SK-N-SH treated with all-trans-retinoic acid at 6 μM for 48 hours (cell line): Measurements from ENCODE around the gene PSMC3.

Source experiments
- ATAC-seq: fragments of 200-7000 bp; cut with Tn5 transposase; 3 replicates; pipeline ENCODE4 v1.9.1; 2020; ENCODE audit warnings: mild to moderate bottlenecking, moderate library complexity
- ARNTL ChIP-seq: fragments of 450-650 bp; formaldehyde crosslinking; IDR thresholded peaks from 2 replicates; pipeline ENCODE4 v1.5.0; 2020; ENCODE audit warnings: low read depth, mild to moderate bottlenecking, moderate library complexity, borderline replicate concordance
- BACH2 ChIP-seq: fragments of 250-450 bp; sonication (Bioruptor Pico); IDR thresholded peaks from 2 replicates; pipeline ENCODE4 v1.9.0; 2021; ENCODE audit warnings: mild to moderate bottlenecking, borderline replicate concordance
- CREB5 ChIP-seq: fragments of 250-450 bp; sonication (Bioruptor Pico); IDR thresholded peaks from 2 replicates; pipeline ENCODE4 v1.5.1; 2020; ENCODE audit warnings: low read depth, mild to moderate bottlenecking, moderate library complexity
- CSDC2 ChIP-seq: fragments of 250-450 bp; sonication (Bioruptor Pico); IDR thresholded peaks from 2 replicates; pipeline ENCODE4 v1.5.0; 2020; ENCODE audit warnings: mild to moderate bottlenecking, moderate library complexity
- CSRNP3 ChIP-seq: fragments of 250-450 bp; sonication (Bioruptor Pico); IDR thresholded peaks from 2 replicates; pipeline ENCODE4 v1.5.1; 2021; ENCODE audit warnings: mild to moderate bottlenecking, moderate library complexity
- ESRRG ChIP-seq: fragments of 250-450 bp; sonication (Bioruptor Pico); IDR thresholded peaks from 2 replicates; pipeline ENCODE4 v1.6.1; 2021; ENCODE audit warnings: mild to moderate bottlenecking
- GLIS3 ChIP-seq: fragments of 250-450 bp; sonication (Bioruptor Pico); IDR thresholded peaks from 2 replicates; pipeline ENCODE4 v1.5.0; 2020; ENCODE audit warnings: mild to moderate bottlenecking, moderate library complexity
- ISL1 ChIP-seq: fragments of 250-450 bp; sonication (Bioruptor Pico); IDR thresholded peaks from 2 replicates; pipeline ENCODE4 v2.1.2; 2022; ENCODE audit warnings: mild to moderate bottlenecking, moderate library complexity
- POU6F1 ChIP-seq: fragments of 250-450 bp; sonication (Bioruptor Pico); IDR thresholded peaks from 2 replicates; pipeline ENCODE4 v1.8.0; 2021; ENCODE audit warnings: low read depth, mild to moderate bottlenecking, moderate library complexity, borderline replicate concordance
- PPARA ChIP-seq: fragments of 250-450 bp; sonication (Bioruptor Pico); IDR thresholded peaks from 2 replicates; pipeline ENCODE4 v1.5.0; 2020; ENCODE audit warnings: mild to moderate bottlenecking, borderline replicate concordance
- RARB ChIP-seq: fragments of 250-450 bp; sonication (Bioruptor Pico); IDR thresholded peaks from 2 replicates; pipeline ENCODE4 v1.8.0; 2021; ENCODE audit warnings: mild to moderate bottlenecking, moderate library complexity
- SNAI2 ChIP-seq: fragments of 250-450 bp; sonication (Bioruptor Pico); IDR thresholded peaks from 2 replicates; pipeline ENCODE4 v1.5.0; 2020; ENCODE audit warnings: mild to moderate bottlenecking, moderate library complexity
- TCF4 ChIP-seq: fragments of 250-450 bp; sonication (Bioruptor Pico); IDR thresholded peaks from 2 replicates; pipeline ENCODE4 v1.8.0; 2021; ENCODE audit warnings: mild to moderate bottlenecking, moderate library complexity, borderline replicate concordance
- TOX ChIP-seq: fragments of 250-450 bp; sonication (Bioruptor Pico); IDR thresholded peaks from 2 replicates; pipeline ENCODE4 v1.8.0; 2021; ENCODE audit warnings: mild to moderate bottlenecking, moderate library complexity, borderline replicate concordance
- TSHZ2 ChIP-seq: fragments of 250-450 bp; sonication (Bioruptor Pico); IDR thresholded peaks from 2 replicates; pipeline ENCODE4 v1.5.0; 2020; ENCODE audit warnings: mild to moderate bottlenecking, moderate library complexity
- ZC3H10 ChIP-seq: fragments of 250-450 bp; sonication (Bioruptor Pico); IDR thresholded peaks from 2 replicates; pipeline ENCODE4 v1.5.1; 2021; ENCODE audit warnings: mild to moderate bottlenecking, moderate library complexity
- ZFP3 ChIP-seq: fragments of 250-450 bp; sonication (Bioruptor Pico); IDR thresholded peaks from 2 replicates; pipeline ENCODE4 v1.5.0; 2020; ENCODE audit warnings: mild to moderate bottlenecking, moderate library complexity
- ZNF565 ChIP-seq: fragments of 450-650 bp; formaldehyde crosslinking; conservative IDR thresholded peaks from 2 replicates; pipeline ENCODE4 v1.5.0; 2020; ENCODE audit warnings: low read depth, mild to moderate bottlenecking, moderate library complexity
- ZNF70 ChIP-seq: fragments of 450-650 bp; formaldehyde crosslinking; IDR thresholded peaks from 2 replicates; pipeline ENCODE4 v1.5.0; 2020; ENCODE audit warnings: mild to moderate bottlenecking, moderate library complexity
- ZNF8 ChIP-seq: fragments of 450-650 bp; formaldehyde crosslinking; IDR thresholded peaks from 2 replicates; pipeline ENCODE4 v1.5.0; 2020; ENCODE audit warnings: mild to moderate bottlenecking, moderate library complexity

Gene PSMC3

GRCh38 chr11:47466701-47467250 lies 40.5 kb upstream of the PSMC3 start:
- ATAC-seq = peak; percentile 49
- no peak for TF ChIP-seq ARNTL (CRISPR knock-in tag)
- TF ChIP-seq TSHZ2 (CRISPR knock-in tag) = no peak
- no peak for TF ChIP-seq CSRNP3
- no peak for TF ChIP-seq ESRRG (CRISPR knock-in tag)
- TF ChIP-seq BACH2 (CRISPR knock-in tag) = no peak
- no peak for TF ChIP-seq ZNF565 (CRISPR knock-in tag)

- no peak for ATAC-seq
- TF ChIP-seq BACH2 (CRISPR knock-in tag) (no peak), ZC3H10 (CRISPR knock-in tag) (no peak), CREB5 (CRISPR knock-in tag) (no peak), ESRRG (CRISPR knock-in tag) (no peak), GLIS3 (CRISPR knock-in tag) (no peak), SNAI2 (no peak), CSDC2 (CRISPR knock-in tag) (no peak), TSHZ2 (CRISPR knock-in tag) (no peak), ISL1 (CRISPR knock-in tag) (no peak), TCF4 (no peak), ZNF565 (CRISPR knock-in tag) (no peak), ZNF70 (CRISPR knock-in tag) (no peak), ZFP3 (CRISPR knock-in tag) (no peak), CSRNP3 (no peak), RARB (no peak), ZNF8 (CRISPR knock-in tag) (no peak), TOX (CRISPR knock-in tag) (no peak), PPARA (CRISPR knock-in tag) (no peak)
These were observed 40.0 kb upstream of the PSMC3 start for GRCh38 chr11:47466201-47466600.

GRCh38 chr11:47464483-47464882 lies 38.2 kb upstream of the PSMC3 start:
- no peak for TF ChIP-seq POU6F1 (CRISPR knock-in tag)
- no peak for ATAC-seq
